Chondrocyte (in vitro differentiated cells): ENCODE measurements around the gene PIK3R4. TPM values are rescaled to one million over a fixed set of nuclear protein-coding genes. Genes with fewer than 3 reads are reported as not detected.

Experiments
- DNase-seq: peaks from one replicate; pipeline ENCODE4 v3.0.0; 2021; ENCODE audit warnings: mixed read lengths, low spot score
- H3K27ac Mint-ChIP-seq: one replicate; pipeline ENCODE4 v1.8.0; 2021; ENCODE audit warnings: mild to moderate bottlenecking, moderate library complexity, mixed read lengths; ENCODE audit not compliant: unreplicated experiment
- H3K27me3 Mint-ChIP-seq: 2 replicates; pipeline ENCODE4 v1.8.0; 2021; ENCODE audit warnings: low read depth, mixed read lengths
- H3K36me3 Mint-ChIP-seq: 2 replicates; pipeline ENCODE4 v1.8.0; 2021; ENCODE audit warnings: low read depth, mixed read lengths
- H3K4me1 Mint-ChIP-seq: 2 replicates; pipeline ENCODE4 v1.8.0; 2021; ENCODE audit warnings: low read depth, mild to moderate bottlenecking, mixed read lengths
- H3K4me3 Mint-ChIP-seq: one replicate; pipeline ENCODE4 v1.8.0; 2021; ENCODE audit warnings: mild to moderate bottlenecking, moderate library complexity, mixed read lengths; ENCODE audit not compliant: unreplicated experiment
- H3K9me3 Mint-ChIP-seq: 2 replicates; pipeline ENCODE4 v1.8.0; 2021; ENCODE audit warnings: low read depth, mixed read lengths
- total RNA-seq: library from RNA; stranded (reverse); gene quantifications from 3 replicates; pipeline ENCODE4 v1.2.1, GENCODE V29; 2021
- TF ChIP-seq, protein P1 (sequence below): fragments of 200-600 bp; sonication (generic); IDR thresholded peaks from 2 replicates; pipeline ENCODE4 v1.5.0; 2021; ENCODE audit warnings: antibody characterized with exemption, mild to moderate bottlenecking, moderate library complexity

The PIK3R4 gene
- total RNA-seq, 1 donor from 2014 or later, result 16.9 TPM

DNA sequence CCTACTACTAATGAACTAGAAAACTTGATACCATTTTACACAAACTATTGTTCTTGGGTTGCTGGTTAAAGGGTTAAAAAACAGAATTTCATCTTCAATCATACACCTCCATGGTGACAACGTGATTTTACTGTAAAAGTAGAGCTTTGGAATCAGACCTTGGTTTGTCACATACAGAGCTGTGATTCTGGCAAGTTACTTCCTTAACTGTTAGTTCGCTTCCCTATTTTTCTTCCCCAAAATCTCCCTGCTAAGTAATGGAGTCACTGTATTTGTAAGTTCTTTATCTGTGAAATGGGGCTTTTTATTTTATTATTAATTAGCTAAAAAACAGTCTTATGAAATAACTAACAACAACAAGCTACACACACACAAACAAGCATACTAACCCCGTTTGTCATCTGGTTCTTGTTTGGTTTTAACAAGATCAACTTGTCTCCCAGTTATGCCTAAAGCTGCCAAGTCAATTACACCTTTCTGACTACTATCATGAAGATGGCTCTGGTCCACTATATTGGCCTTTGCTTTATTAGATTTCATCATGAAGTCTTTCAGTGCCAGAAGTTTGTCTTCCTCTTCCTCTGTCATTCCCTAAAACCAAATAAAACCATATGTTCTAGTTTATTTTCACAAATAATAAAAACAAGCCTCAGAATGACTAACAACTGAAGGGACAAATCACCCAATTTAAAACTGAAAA lies 38.6 kb downstream of the PIK3R4 start:
- H3K4me3 Mint-ChIP-seq, result no peak overlapping the region
- no peaks in the 10 kb centered on the region for H3K27me3 Mint-ChIP-seq
- TF ChIP-seq, protein P1, sequence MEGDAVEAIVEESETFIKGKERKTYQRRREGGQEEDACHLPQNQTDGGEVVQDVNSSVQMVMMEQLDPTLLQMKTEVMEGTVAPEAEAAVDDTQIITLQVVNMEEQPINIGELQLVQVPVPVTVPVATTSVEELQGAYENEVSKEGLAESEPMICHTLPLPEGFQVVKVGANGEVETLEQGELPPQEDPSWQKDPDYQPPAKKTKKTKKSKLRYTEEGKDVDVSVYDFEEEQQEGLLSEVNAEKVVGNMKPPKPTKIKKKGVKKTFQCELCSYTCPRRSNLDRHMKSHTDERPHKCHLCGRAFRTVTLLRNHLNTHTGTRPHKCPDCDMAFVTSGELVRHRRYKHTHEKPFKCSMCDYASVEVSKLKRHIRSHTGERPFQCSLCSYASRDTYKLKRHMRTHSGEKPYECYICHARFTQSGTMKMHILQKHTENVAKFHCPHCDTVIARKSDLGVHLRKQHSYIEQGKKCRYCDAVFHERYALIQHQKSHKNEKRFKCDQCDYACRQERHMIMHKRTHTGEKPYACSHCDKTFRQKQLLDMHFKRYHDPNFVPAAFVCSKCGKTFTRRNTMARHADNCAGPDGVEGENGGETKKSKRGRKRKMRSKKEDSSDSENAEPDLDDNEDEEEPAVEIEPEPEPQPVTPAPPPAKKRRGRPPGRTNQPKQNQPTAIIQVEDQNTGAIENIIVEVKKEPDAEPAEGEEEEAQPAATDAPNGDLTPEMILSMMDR, result no peak
- peaks cover 21% of the 10 kb centered on the region for H3K36me3 Mint-ChIP-seq
- no peaks in the 10 kb centered on the region for H3K9me3 Mint-ChIP-seq
- H3K4me1 Mint-ChIP-seq, result peaks cover 3% of the 10 kb centered on the region
- no peak for DNase-seq
- no peak overlapping the region for H3K27ac Mint-ChIP-seq

DNA sequence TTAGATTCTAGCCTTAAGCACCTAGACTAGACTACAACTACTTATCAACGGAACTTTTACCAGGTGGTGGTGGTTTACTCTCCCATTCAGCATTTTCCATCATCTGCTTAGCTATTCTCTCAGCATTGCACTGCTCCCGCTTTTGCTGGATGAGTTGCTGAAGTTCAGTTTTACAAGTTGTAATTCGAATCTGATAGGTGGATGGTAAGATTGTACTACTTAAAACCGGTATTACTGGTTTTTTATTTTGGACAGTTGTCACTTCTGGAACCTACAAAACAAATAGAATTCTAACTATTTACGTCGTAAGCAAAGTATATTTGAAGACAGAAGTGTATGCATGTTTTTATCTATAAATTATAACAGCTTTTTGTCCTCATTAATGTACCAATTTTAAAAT lies 41.1 kb downstream of the PIK3R4 start:
- H3K36me3 Mint-ChIP-seq, result peaks cover 30% of the 10 kb centered on the region
- no peaks in the 10 kb centered on the region for H3K27me3 Mint-ChIP-seq
- H3K9me3 Mint-ChIP-seq, result no peaks in the 10 kb centered on the region
- peaks cover 6% of the 10 kb centered on the region for H3K4me1 Mint-ChIP-seq
- DNase-seq, result no peak
- no peak overlapping the region for H3K27ac Mint-ChIP-seq
- no peak overlapping the region for H3K4me3 Mint-ChIP-seq
- TF ChIP-seq, protein P1, result no peak

DNA sequence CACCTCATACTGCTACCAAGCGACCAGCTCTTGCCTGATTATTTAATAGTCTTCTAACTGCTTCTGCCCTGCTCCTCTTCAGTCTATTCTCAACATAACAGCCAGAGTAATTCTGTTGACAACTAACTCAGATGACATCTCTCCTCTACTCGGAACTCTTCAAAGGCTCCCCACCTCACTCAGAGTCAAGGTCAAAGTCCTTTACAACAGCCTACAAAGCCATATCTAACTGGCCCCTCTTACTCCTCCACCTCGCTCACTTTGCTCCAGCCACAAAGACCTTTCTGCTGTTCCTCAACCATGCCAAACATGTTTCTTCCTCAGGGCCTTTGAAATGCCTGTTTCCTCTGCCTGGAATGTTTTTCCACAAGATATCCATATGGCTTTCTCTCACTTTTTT lies 43.6 kb downstream of the PIK3R4 start:
- Mint-ChIP-seq H3K4me1 (peaks cover 3% of the 10 kb centered on the region), H3K36me3 (peaks cover 34% of the 10 kb centered on the region), H3K27me3 (no peaks in the 10 kb centered on the region), H3K9me3 (peaks cover 7% of the 10 kb centered on the region), H3K4me3 (no peak overlapping the region), H3K27ac (no peak overlapping the region)
- TF ChIP-seq, protein P1, result no peak
- no peak for DNase-seq

DNA sequence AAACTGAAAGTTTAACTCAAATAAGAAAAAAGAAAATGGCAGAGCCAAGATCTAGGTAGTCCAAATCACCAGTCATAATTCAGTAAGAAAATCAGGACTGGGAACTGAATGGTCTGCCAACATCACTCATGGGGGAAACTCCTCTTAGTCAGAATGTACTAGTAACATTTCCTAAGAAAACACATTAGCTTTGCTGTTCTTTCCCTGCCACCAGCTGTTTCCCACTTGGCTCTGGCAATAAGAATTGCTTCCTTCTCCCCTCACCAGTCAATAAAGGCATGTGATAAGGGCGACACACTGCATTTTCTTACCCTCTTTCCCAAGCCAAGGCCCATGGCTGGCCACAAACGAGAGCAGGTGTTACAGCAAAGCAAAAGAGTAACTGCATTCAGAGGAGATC lies 46.1 kb downstream of the PIK3R4 start:
- H3K27ac Mint-ChIP-seq, result no peak overlapping the region
- DNase-seq, result no peak
- H3K4me1 Mint-ChIP-seq, result peaks cover 3% of the 10 kb centered on the region
- TF ChIP-seq, protein P1, result no peak
- peaks cover 36% of the 10 kb centered on the region for H3K36me3 Mint-ChIP-seq
- no peak overlapping the region for H3K4me3 Mint-ChIP-seq
- peaks cover 10% of the 10 kb centered on the region for H3K9me3 Mint-ChIP-seq
- no peaks in the 10 kb centered on the region for H3K27me3 Mint-ChIP-seq

DNA sequence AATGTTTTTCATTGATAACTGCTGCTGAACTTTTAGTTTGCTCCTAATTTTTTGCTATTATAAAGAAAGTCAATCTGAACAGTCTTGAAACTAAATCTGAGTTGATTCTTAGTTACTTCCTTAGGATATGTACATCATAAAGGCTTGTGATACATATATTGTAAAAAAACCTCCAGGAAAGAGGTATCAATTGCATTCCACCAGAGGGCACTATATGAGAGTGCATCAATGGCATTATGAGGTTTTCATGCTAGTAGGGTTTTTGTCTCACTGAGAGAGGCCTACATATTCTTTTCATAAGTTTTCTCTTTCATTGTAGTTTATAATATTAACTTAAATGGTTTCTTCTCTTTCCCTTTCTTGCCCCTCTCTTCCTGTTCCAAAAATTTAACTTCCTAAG lies 46.9 kb downstream of the PIK3R4 start:
- Mint-ChIP-seq H3K27ac (no peak overlapping the region), H3K27me3 (no peaks in the 10 kb centered on the region), H3K36me3 (peaks cover 36% of the 10 kb centered on the region), H3K4me1 (peaks cover 3% of the 10 kb centered on the region), H3K9me3 (peaks cover 10% of the 10 kb centered on the region), H3K4me3 (no peak overlapping the region)
- TF ChIP-seq, protein P1, result peak; percentile 54
- no peak for DNase-seq
